Fibroblast of lung (primary cell): ENCODE data around the gene PLXNA4. TPM values are rescaled to one million over a fixed set of nuclear protein-coding genes. Genes with fewer than 3 reads are reported as not detected.

Experiments used
- DNase-seq, 2 donors: peaks; one replicate each; pipeline versions ENCODE4 v3.0.0 to v3.0.0-alpha.2; 2010; ENCODE audit warnings: low read depth in 2 of 2
- H2AFZ ChIP-seq: 2 replicates; pipeline ENCODE4 v1.5.1; 2012; ENCODE audit warnings: low read length, control low read depth, inconsistent platforms
- H3K27ac ChIP-seq: 2 replicates; pipeline ENCODE4 v1.5.1; 2011; ENCODE audit warnings: low read length, control low read depth; ENCODE audit not compliant: insufficient read depth
- H3K27me3 ChIP-seq: 2 replicates; pipeline ENCODE4 v1.5.1; 2011; ENCODE audit warnings: mild to moderate bottlenecking, low read length; ENCODE audit not compliant: control insufficient read depth, insufficient read depth
- H3K36me3 ChIP-seq: 2 replicates; pipeline ENCODE4 v1.5.1; 2011; ENCODE audit warnings: low read length; ENCODE audit not compliant: control insufficient read depth, insufficient read depth
- H3K4me1 ChIP-seq: 2 replicates; pipeline ENCODE4 v1.5.1; 2011; ENCODE audit warnings: low read length; ENCODE audit not compliant: control insufficient read depth, insufficient read depth; ENCODE audit errors: extremely low read depth
- H3K4me2 ChIP-seq: 2 replicates; pipeline ENCODE4 v1.5.1; 2011; ENCODE audit warnings: low read length, control low read depth; ENCODE audit not compliant: insufficient read depth; ENCODE audit errors: extremely low read depth
- H3K4me3 ChIP-seq, 4 experiments: fragments of 200-600 bp in 1 of 4; sonication (generic) in 1 of 4; replicated peaks in 1 of 4; 2 replicates each; pipeline ENCODE4 v1.5.1; 2011 to 2016; ENCODE audit warnings: low read length in 4 of 4, low read depth in 3 of 4, mild to moderate bottlenecking in 3 of 4, control low read depth in 2 of 4, inconsistent platforms in 1 of 4, mixed read lengths in 1 of 4; ENCODE audit not compliant: insufficient read depth in 1 of 4; ENCODE audit errors: control extremely low read depth in 1 of 4
- H3K79me2 ChIP-seq: 2 replicates; pipeline ENCODE4 v1.5.1; 2012; ENCODE audit warnings: mild to moderate bottlenecking, low read length, inconsistent platforms; ENCODE audit not compliant: control insufficient read depth, insufficient read depth
- H3K9ac ChIP-seq: 2 replicates; pipeline ENCODE4 v1.5.1; 2011; ENCODE audit warnings: mild to moderate bottlenecking, low read length, control low read depth; ENCODE audit not compliant: insufficient read depth
- H3K9me3 ChIP-seq: 2 replicates; pipeline ENCODE4 v1.5.1; 2012; ENCODE audit warnings: low read depth, low read length; ENCODE audit not compliant: control insufficient read depth, insufficient read depth
- H4K20me1 ChIP-seq: 2 replicates; pipeline ENCODE4 v1.5.1; 2011; ENCODE audit warnings: low read length; ENCODE audit not compliant: control insufficient read depth, insufficient read depth; ENCODE audit errors: extremely low read depth
- CTCF ChIP-seq, 2 donors: IDR thresholded peaks in 1 of 2; conservative IDR thresholded peaks in 1 of 2; 1 replicate in 1 of 2; 2 replicates in 1 of 2; pipeline ENCODE4 v1.5.1; 2011 to 2012; ENCODE audit warnings: low read length in 2 of 2, control low read depth in 1 of 2, inconsistent platforms in 1 of 2, low read depth in 1 of 2, mild to moderate bottlenecking in 1 of 2
- EZH2 ChIP-seq: IDR thresholded peaks from 2 replicates; pipeline ENCODE4 v1.5.1; 2012; ENCODE audit warnings: low read length, control low read depth, mild to moderate bottlenecking; ENCODE audit errors: missing control alignments
- polyA plus RNA-seq, 2 donors: library from polyadenylated mRNA; depleted of rRNA in 1 of 2; stranded (reverse) in 1 of 2; unstranded in 1 of 2; fragments of >200 nt; gene quantifications; 2 replicates each; pipeline ENCODE4 v1.2.1, GENCODE V29; 2011 to 2012; ENCODE audit warnings: missing spikeins in 1 of 2
- total RNA-seq: library from RNA; depleted of rRNA; stranded (reverse); fragments of >200 nt; gene quantifications from 2 replicates; pipeline ENCODE4 v1.2.1, GENCODE V29; 2014

Gene PLXNA4
- total and polyA plus RNA-seq, 2 donors (not counting 1 experiment from before 2014, with no cell fraction given) = 1.2 to 1.5 TPM

GRCh38 chr7:132541656-132542055 lies 34.6 kb downstream of the PLXNA4 start:
- Histone ChIP-seq H3K27me3 (no peaks in the 10 kb centered on the region), H3K27ac (no peak overlapping the region), H3K9ac (no peak overlapping the region), H3K36me3 (no peaks in the 10 kb centered on the region), H4K20me1 (no peaks in the 10 kb centered on the region), H2AFZ (no peak overlapping the region), H3K4me3 (no peak overlapping the region), H3K9me3 (no peaks in the 10 kb centered on the region), H3K4me2 (no peak overlapping the region), H3K4me1 (peaks cover 6% of the 10 kb centered on the region), H3K79me2 (no peaks in the 10 kb centered on the region)
- no peak for DNase-seq
- TF ChIP-seq CTCF (conservative IDR thresholded peaks at IDR 0.05 in 1 of 2, IDR thresholded peaks at IDR 0.05 in 1 of 2; ENCODE audit: low read depth in 1 of 2, low read length in 2 of 2) (no peak), EZH2 (no peak)

GRCh38 chr7:132537456-132538145 lies 38.7 kb downstream of the PLXNA4 start:
- Histone ChIP-seq H3K4me2 (no peak overlapping the region), H3K9me3 (no peaks in the 10 kb centered on the region), H3K9ac (no peak overlapping the region), H2AFZ (no peak overlapping the region), H4K20me1 (no peaks in the 10 kb centered on the region), H3K36me3 (no peaks in the 10 kb centered on the region), H3K27me3 (no peaks in the 10 kb centered on the region), H3K27ac (no peak overlapping the region), H3K4me1 (peaks cover 6% of the 10 kb centered on the region), H3K79me2 (no peaks in the 10 kb centered on the region), H3K4me3 (no peak overlapping the region)
- DNase-seq = no peak
- TF ChIP-seq CTCF (conservative IDR thresholded peaks at IDR 0.05 in 1 of 2, IDR thresholded peaks at IDR 0.05 in 1 of 2; ENCODE audit: low read depth in 1 of 2, low read length in 2 of 2) = no peak
- no peak for TF ChIP-seq EZH2

GRCh38 chr7:132536654-132537395 lies 39.4 kb downstream of the PLXNA4 start:
- peak in 1 of 2 donors; percentile 52 for DNase-seq
- no peak overlapping the region for H2AFZ ChIP-seq
- H3K27me3 ChIP-seq = no peaks in the 10 kb centered on the region
- peak overlapping the region; percentile 10 for H3K4me2 ChIP-seq
- H3K9me3 ChIP-seq = no peaks in the 10 kb centered on the region
- no peaks in the 10 kb centered on the region for H3K36me3 ChIP-seq
- no peaks in the 10 kb centered on the region for H3K79me2 ChIP-seq
- TF ChIP-seq EZH2 = no peak
- no peak for TF ChIP-seq CTCF (conservative IDR thresholded peaks at IDR 0.05 in 1 of 2, IDR thresholded peaks at IDR 0.05 in 1 of 2; ENCODE audit: low read depth in 1 of 2, low read length in 2 of 2)
- H3K4me1 ChIP-seq = peaks cover 6% of the 10 kb centered on the region
- no peak overlapping the region for H3K4me3 ChIP-seq
- H4K20me1 ChIP-seq = no peaks in the 10 kb centered on the region
- no peak overlapping the region for H3K27ac ChIP-seq
- H3K9ac ChIP-seq = no peak overlapping the region
